Measurements from ENCODE around the gene CDYL.

CDYL gene

GRCh38 chr6:4774715-4775493 lies 1.3 kb upstream of the CDYL start:
- no peak for ATAC-seq

GRCh38 chr6:4775494-4776130 lies 592 bp upstream of the CDYL start:
- ATAC-seq: peak; percentile 58 to 62

GRCh38 chr6:4776493-4777393 lies 539 bp downstream of the CDYL start:
- ATAC-seq: peak; percentile 2 to 11

- no peak for ATAC-seq
These were observed 1.3 kb downstream of the CDYL start for GRCh38 chr6:4777394-4777935.

GRCh38 chr6:4778086-4778485 lies 1.9 kb downstream of the CDYL start:
- peak; percentile 36 to 52 for ATAC-seq

GRCh38 chr6:4780360-4780812 lies 4.2 kb downstream of the CDYL start:
- ATAC-seq: no peak

- ATAC-seq: no peak
These were observed 5.2 kb downstream of the CDYL start for GRCh38 chr6:4781426-4781825.

GRCh38 chr6:4781967-4782575 lies 5.9 kb downstream of the CDYL start:
- no peak for ATAC-seq

- no peak for ATAC-seq
These were observed 10.8 kb downstream of the CDYL start for GRCh38 chr6:4786996-4787395.

GRCh38 chr6:4788482-4788881 lies 12.3 kb downstream of the CDYL start:
- ATAC-seq: no peak

- no peak for ATAC-seq
These were observed 12.9 kb downstream of the CDYL start for GRCh38 chr6:4788953-4789584.

GRCh38 chr6:4790158-4790899 lies 14.1 kb downstream of the CDYL start:
- peak; percentile 55 to 58 for ATAC-seq

GRCh38 chr6:4794140-4794707 lies 18.0 kb downstream of the CDYL start:
- ATAC-seq: no peak

- ATAC-seq: peak; percentile 38 to 58
These were observed 21.4 kb downstream of the CDYL start for GRCh38 chr6:4797587-4797986.

GRCh38 chr6:4799912-4800311 lies 23.7 kb downstream of the CDYL start:
- ATAC-seq: no peak

- no peak for ATAC-seq
These were observed 24.5 kb downstream of the CDYL start for GRCh38 chr6:4800662-4801061.

- peak; percentile 58 to 80 for ATAC-seq
These were observed 25.4 kb downstream of the CDYL start for GRCh38 chr6:4801491-4802110.

GRCh38 chr6:4802312-4802935 lies 26.2 kb downstream of the CDYL start:
- no peak for ATAC-seq

GRCh38 chr6:4803343-4803744 lies 27.1 kb downstream of the CDYL start:
- no peak for ATAC-seq

GRCh38 chr6:4804095-4804494 lies 27.9 kb downstream of the CDYL start:
- no peak for ATAC-seq

All from activated CD4-positive, CD25-positive, alpha-beta regulatory T cell treated with anti-CD3 and anti-CD28 coated beads, Interleukin-2, amount 50 U/mL, for 24 hours (primary cell).